ENCODE measurements around the gene CALU. TPM values are rescaled to one million over a fixed set of nuclear protein-coding genes. Genes with fewer than 3 reads are reported as not detected.

CALU gene
- total RNA-seq, 2 donors from 2014 or later: 32.2 to 32.4 TPM

DNA sequence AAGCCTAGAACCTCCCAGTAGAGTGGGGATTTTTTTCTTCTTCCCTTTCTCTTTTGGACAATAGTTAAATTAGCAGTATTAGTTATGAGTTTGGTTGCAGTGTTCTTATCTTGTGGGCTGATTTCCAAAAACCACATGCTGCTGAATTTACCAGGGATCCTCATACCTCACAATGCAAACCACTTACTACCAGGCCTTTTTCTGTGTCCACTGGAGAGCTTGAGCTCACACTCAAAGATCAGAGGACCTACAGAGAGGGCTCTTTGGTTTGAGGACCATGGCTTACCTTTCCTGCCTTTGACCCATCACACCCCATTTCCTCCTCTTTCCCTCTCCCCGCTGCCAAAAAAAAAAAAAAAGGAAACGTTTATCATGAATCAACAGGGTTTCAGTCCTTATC lies 31.1 kb downstream of the CALU start:
- peaks cover 0 to 21% of the 10 kb centered on the region in 2 donors for H3K36me3 Mint-ChIP-seq (ENCODE audit: insufficient read depth in 2 of 2)
- H3K4me3 Mint-ChIP-seq: no peak overlapping the region
- H3K27me3 Mint-ChIP-seq (ENCODE audit: low read depth): no peaks in the 10 kb centered on the region
- no peaks in the 10 kb centered on the region for H3K4me1 Mint-ChIP-seq (ENCODE audit: low read depth)
- no peak for DNase-seq
- H3K9me3 Mint-ChIP-seq: no peaks in the 10 kb centered on the region
- no peak overlapping the region for H3K27ac Mint-ChIP-seq
- ATAC-seq (replicated peaks in 1 of 2): no peak

DNA sequence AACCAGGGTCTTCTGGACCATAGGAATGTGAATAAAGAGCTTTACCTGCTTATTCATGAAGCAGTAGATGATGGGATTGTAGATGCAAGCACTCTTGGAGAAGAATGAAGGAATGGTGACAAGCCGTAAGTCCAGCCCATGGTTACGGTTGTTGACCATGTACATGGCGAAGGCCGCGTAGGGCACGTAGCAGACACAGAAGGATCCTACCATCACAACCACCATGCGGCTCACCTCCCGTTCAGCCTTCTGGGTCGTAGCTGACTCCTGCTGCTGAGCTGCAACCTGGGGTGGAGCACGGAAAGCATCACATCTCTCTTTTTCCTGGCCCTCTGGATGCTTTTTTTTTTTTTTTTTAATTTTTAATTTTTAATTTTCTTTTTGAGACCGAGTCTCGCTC lies 34.4 kb downstream of the CALU start:
- H3K9me3 Mint-ChIP-seq: peaks cover 4 to 7% of the 10 kb centered on the region in 2 donors
- peaks cover 5% of the 10 kb centered on the region for H3K4me1 Mint-ChIP-seq (ENCODE audit: low read depth)
- peak overlapping the region; percentile 26 for H3K27ac Mint-ChIP-seq
- no peak for ATAC-seq (replicated peaks in 1 of 2)
- H3K27me3 Mint-ChIP-seq (ENCODE audit: low read depth): no peaks in the 10 kb centered on the region
- no peak overlapping the region for H3K4me3 Mint-ChIP-seq
- DNase-seq: no peak
- H3K36me3 Mint-ChIP-seq (ENCODE audit: insufficient read depth in 2 of 2): peaks cover 7 to 30% of the 10 kb centered on the region in 2 donors

DNA sequence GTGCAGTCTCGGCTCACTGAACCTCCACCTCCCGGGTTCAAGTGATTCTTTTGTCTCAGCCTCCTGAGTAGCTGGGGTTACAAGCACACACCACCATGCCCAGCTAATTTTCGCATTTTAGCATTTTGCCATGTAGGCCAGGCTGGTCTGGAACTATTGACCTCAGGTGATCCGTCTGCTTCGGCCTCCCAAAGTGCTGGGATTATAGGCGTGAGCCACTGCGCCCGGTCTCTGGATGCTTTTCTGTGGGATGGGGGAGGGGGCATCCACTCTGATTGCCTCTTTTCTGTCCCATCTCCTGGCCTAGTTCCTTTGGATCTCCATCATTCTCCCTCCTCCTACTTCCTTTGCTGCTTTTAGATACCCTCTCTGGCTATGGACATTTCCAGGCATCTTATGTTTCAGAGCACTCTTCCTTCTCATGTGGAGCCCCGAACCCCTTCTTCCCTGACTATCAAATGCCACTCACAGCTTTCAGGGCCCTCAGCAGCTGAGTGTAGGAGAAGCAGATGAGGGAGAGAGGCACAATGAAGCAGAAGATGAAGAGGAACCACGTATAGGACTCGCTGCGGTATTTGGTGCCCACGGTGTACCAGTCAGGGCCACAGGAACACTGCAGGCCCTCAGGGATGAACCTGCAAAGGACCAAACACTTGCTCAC lies 35.0 kb downstream of the CALU start:
- Mint-ChIP-seq H3K27ac (no peak overlapping the region), H3K36me3 (ENCODE audit: insufficient read depth in 2 of 2) (peaks cover 7 to 27% of the 10 kb centered on the region in 2 donors), H3K4me3 (no peak overlapping the region), H3K9me3 (peaks cover 4 to 7% of the 10 kb centered on the region in 2 donors), H3K27me3 (ENCODE audit: low read depth) (no peaks in the 10 kb centered on the region), H3K4me1 (ENCODE audit: low read depth) (peaks cover 5% of the 10 kb centered on the region)
- ATAC-seq (replicated peaks in 1 of 2) (no peak), DNase-seq (no peak)

DNA sequence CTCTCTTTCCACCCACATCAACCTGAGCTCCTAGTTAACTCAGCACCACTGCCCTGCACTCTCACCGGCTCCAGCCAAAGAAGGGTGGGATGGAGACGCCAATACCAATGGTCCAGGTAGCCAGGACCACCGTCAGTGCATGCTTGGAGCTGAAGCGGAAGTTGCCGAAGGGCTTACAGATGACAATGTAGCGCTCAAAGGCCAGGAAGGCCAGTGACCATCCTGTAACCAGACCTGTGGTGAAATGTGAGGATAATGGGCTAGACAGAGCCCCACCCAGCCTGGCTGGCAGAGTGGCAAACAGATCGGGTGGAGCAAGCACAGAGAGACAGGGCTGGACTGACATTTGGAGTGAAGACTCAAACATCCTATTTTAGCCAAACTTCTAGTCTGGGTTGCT lies 35.8 kb downstream of the CALU start:
- H3K4me1 Mint-ChIP-seq (ENCODE audit: low read depth): peaks cover 5% of the 10 kb centered on the region
- no peak for DNase-seq
- no peaks in the 10 kb centered on the region for H3K27me3 Mint-ChIP-seq (ENCODE audit: low read depth)
- no peak overlapping the region for H3K4me3 Mint-ChIP-seq
- H3K27ac Mint-ChIP-seq: no peak overlapping the region
- ATAC-seq (replicated peaks in 1 of 2): no peak
- H3K36me3 Mint-ChIP-seq (ENCODE audit: insufficient read depth in 2 of 2): peaks cover 7 to 20% of the 10 kb centered on the region in 2 donors
- peaks cover 4 to 7% of the 10 kb centered on the region in 2 donors for H3K9me3 Mint-ChIP-seq

DNA sequence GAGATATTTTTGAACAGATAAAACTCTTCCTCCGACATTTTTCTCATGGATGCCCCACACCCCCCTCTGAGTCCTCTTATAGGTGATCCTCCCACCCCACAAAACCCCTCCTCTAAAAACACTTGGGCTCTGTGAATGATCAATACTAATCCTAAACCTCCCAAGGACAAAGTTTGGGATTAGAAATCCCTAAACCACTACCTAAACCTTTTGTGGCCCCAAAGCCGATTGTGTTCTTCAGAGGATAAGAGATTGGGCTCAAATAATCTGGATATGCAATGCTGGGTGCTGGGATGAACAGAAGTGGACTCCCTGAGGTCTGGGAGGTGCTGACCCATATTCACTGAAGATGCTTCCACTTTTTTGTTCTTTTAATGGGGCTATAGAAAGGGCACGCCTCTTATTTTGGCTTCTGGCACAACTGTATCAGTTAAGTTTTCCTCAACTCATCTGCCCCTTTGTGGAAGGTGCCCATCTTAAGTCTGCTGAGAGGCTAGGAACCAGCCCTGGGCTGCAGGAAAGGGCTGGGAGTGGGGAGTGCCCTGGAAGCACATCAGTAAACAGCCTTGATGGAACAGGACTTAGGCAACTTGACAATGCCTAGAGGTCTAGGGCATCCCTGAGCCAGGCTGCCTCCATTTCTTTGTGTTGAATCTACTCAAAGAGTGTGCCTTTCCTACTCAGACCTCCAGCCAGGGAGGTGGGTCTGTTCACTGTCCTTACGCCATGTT lies 36.8 kb downstream of the CALU start, which contains the start of gene OPN1SW:
OPN1SW (minus strand) TSS at position 51 of the 731 bp plus-strand sequence; CDS start at position 38, 13 bp downstream.
- peaks cover 5% of the 10 kb centered on the region for H3K4me1 Mint-ChIP-seq (ENCODE audit: low read depth)
- no peak within 1 kb of the TSS for H3K4me3 Mint-ChIP-seq
- H3K27ac Mint-ChIP-seq: no peak within 1 kb of the TSS
- no peaks in the 10 kb centered on the region for H3K27me3 Mint-ChIP-seq (ENCODE audit: low read depth)
- H3K36me3 Mint-ChIP-seq (ENCODE audit: insufficient read depth in 2 of 2): peaks cover 7 to 20% of the 10 kb centered on the region in 2 donors
- H3K9me3 Mint-ChIP-seq: peaks cover 4 to 7% of the 10 kb centered on the region in 2 donors
- DNase-seq (no peak), ATAC-seq (replicated peaks in 1 of 2) (no peak)

DNA sequence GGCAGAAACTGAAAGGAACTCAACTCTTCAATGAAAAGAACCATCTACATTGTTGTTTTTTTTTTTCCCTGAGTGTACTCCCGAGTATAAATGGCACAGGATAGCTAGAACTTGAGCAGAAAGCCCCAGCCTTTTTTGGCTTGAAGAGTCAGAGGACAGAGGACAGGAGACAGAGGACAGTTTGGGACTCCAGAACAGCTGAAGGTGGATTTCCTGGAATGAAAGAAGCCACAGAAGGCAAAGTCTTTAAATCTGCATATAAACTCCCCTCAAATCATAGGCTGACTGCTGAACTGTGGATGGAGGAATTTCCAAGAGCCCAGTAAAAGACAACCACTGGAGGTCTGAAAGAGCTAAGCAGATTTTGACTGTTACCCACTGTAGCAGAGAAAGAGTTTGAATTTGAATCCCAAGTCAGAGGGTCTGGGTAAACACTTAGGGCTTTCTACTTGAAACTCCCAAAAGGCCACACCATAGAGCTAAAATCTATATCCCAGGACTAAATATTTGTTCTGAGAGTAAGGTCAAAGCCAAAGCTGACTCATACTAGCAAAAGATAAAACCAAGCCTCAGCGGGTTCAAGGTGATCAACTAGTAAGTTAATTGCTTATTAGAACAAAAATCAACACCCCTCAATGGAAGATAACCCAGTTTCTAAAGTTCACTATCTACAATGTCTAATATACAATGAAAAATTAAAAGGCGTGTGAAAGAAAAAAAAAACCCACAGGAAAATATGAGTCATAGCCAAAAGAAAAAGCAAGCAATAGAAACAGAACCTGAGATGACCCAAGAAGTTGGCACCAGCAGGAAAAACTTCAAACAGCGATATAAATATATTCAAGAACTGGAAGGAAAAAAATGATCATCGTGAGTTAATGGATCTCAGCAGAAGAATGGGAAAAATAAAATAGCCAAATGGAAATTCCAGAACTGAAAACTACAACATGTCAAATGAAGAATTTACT lies 38.3 kb downstream of the CALU start:
- Mint-ChIP-seq H3K36me3 (ENCODE audit: insufficient read depth in 2 of 2) (peaks cover 7 to 14% of the 10 kb centered on the region in 2 donors), H3K4me1 (ENCODE audit: low read depth) (peaks cover 5% of the 10 kb centered on the region), H3K27me3 (ENCODE audit: low read depth) (no peaks in the 10 kb centered on the region), H3K9me3 (peaks cover 4 to 7% of the 10 kb centered on the region in 2 donors), H3K27ac (peak overlapping the region; percentile 95), H3K4me3 (peak overlapping the region in 1 of 2 donors; percentile 22)
- ATAC-seq (replicated peaks in 1 of 2) (peak in 1 of 2 donors; percentile 57), DNase-seq (no peak)

DNA sequence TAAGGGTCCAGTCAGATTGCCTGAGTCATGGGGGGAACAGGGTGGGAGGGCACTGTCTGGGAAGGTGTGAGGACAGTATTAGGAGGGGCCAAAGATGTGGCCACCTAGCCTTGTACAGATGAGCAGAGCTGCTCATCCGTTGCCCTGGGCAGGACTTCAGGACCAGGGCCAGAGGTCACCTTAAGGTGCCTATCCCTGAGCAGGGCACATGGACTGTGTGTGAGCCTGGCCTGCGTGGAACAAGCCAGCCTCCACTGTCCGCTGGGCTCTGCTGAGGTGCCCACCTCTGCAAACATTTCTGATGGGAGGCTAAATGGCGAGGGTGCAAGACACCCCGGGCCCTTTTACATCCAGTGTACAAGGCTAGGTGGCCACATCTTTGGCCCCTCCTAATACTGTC lies 39.8 kb downstream of the CALU start:
- peaks cover 4 to 7% of the 10 kb centered on the region in 2 donors for H3K9me3 Mint-ChIP-seq
- H3K4me3 Mint-ChIP-seq: no peak overlapping the region
- H3K27me3 Mint-ChIP-seq (ENCODE audit: low read depth): no peaks in the 10 kb centered on the region
- no peak overlapping the region for H3K27ac Mint-ChIP-seq
- H3K36me3 Mint-ChIP-seq (ENCODE audit: insufficient read depth in 2 of 2): peaks cover 7 to 13% of the 10 kb centered on the region in 2 donors
- no peak for DNase-seq
- peaks cover 5% of the 10 kb centered on the region for H3K4me1 Mint-ChIP-seq (ENCODE audit: low read depth)
- ATAC-seq (replicated peaks in 1 of 2): no peak

DNA sequence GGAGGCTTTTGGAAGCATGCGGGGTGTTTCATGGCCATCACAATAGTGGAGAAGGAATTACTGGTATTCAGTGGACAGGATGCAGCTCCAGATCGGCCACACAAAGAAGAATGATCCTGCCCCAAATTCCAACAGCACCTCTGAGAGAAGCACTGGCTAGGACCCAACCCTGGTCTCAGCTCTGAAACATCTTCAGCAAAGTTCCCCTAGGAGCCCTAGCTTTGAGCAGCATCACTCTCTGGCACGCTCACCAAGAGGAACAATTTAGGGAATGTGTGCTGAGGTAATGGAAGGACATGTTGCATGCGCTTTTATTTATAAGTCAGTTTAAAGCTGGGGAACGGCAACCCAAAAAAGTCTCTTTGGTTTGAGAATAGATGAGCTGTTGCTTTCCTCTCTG lies 42.0 kb downstream of the CALU start:
- no peak for DNase-seq
- H3K36me3 Mint-ChIP-seq (ENCODE audit: insufficient read depth in 2 of 2): peaks cover 7 to 10% of the 10 kb centered on the region in 2 donors
- no peak overlapping the region for H3K27ac Mint-ChIP-seq
- H3K9me3 Mint-ChIP-seq: peaks cover 4 to 7% of the 10 kb centered on the region in 2 donors
- ATAC-seq (replicated peaks in 1 of 2): no peak
- no peaks in the 10 kb centered on the region for H3K27me3 Mint-ChIP-seq (ENCODE audit: low read depth)
- H3K4me3 Mint-ChIP-seq: no peak overlapping the region
- peaks cover 5% of the 10 kb centered on the region for H3K4me1 Mint-ChIP-seq (ENCODE audit: low read depth)

DNA sequence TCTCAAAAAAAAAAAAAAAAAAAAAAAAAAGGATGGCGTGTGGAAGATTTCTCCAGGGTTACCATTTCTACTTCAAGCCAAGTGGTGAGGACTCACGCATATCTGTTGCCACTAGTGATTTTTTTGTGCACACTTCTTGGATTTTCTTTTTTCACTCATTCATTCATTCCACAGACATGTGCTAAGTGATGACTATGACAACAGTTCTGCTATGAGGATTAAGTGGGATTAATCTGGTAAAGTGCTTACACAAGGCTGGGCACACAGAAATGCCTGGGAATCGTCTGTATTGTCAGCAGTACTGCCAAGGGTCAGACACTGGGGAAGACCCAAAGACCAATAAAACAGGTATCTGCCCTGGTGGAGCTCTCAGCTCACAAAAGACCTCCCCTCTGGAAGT lies 42.7 kb downstream of the CALU start:
- Mint-ChIP-seq H3K27me3 (ENCODE audit: low read depth) (no peaks in the 10 kb centered on the region), H3K4me3 (no peak overlapping the region), H3K27ac (no peak overlapping the region), H3K9me3 (peaks cover 4 to 5% of the 10 kb centered on the region in 2 donors), H3K36me3 (ENCODE audit: insufficient read depth in 2 of 2) (peaks cover 7 to 10% of the 10 kb centered on the region in 2 donors), H3K4me1 (ENCODE audit: low read depth) (peaks cover 5% of the 10 kb centered on the region)
- ATAC-seq (replicated peaks in 1 of 2) (no peak), DNase-seq (no peak)

DNA sequence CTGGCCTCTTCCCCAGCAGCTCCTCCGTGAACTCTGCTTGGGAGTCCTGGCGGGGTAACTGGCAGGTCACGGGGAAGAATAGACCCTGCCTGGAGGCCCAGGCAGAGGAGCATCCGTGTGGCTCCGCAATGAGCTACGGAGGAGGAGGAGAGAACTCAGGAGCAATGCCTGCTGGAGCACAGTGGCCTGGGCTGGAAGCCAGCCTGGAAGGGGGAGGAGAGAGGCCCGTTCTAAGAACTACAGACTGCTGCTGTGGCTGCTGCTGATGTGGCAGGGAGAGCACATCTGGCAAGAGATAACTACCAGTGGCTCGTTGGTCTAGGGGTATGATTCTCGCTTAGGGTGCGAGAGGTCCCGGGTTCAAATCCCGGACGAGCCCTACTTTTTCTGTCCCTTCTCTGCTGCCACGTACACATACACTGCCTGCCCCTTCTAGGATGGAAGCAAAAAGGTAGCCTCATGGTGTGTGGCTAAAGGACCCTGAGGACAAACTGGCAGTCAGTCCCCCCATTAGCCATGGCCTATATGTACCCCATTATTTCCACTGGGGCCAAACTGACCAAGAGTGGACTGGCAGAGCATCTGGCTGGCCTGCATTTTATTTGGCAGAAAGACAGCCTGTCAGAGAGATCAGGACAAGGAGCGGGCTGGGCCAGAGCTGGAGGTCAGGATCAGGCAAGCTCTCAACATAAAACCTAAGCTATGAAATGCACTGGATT lies 44.1 kb downstream of the CALU start:
- Mint-ChIP-seq H3K4me3 (no peak overlapping the region), H3K4me1 (ENCODE audit: low read depth) (no peaks in the 10 kb centered on the region), H3K36me3 (ENCODE audit: insufficient read depth in 2 of 2) (no peaks in the 10 kb centered on the region), H3K27me3 (ENCODE audit: low read depth) (peaks cover 1% of the 10 kb centered on the region), H3K9me3 (no peaks in the 10 kb centered on the region), H3K27ac (no peak overlapping the region)
- ATAC-seq (replicated peaks in 1 of 2) (peak in 1 of 2 donors; percentile 37), DNase-seq (no peak)

DNA sequence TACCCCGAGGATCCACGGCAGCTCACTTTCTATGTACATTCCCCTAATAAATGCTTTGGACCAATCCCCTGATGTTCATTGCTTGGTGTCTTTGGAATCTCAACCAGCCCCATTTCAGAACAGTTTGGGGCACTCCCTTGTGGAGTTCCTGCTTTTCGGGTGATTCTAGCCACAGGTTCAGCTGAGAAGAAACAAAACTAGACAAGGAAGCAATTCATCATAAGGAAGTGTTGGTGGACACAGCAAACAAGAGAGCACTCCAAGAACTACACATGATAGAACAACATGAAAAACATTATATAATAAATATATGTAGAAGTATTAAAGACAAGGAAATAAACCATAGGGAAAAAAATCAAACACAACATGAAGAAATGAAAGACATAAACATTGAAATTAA lies 46.6 kb downstream of the CALU start:
- H3K4me1 Mint-ChIP-seq (ENCODE audit: low read depth): peaks cover 4% of the 10 kb centered on the region
- peaks cover 24% of the 10 kb centered on the region for H3K27me3 Mint-ChIP-seq (ENCODE audit: low read depth)
- H3K9me3 Mint-ChIP-seq: no peaks in the 10 kb centered on the region
- no peak overlapping the region for H3K27ac Mint-ChIP-seq
- no peaks in the 10 kb centered on the region for H3K36me3 Mint-ChIP-seq (ENCODE audit: insufficient read depth in 2 of 2)
- ATAC-seq (replicated peaks in 1 of 2) (no peak), DNase-seq (no peak)
- H3K4me3 Mint-ChIP-seq: no peak overlapping the region

Measured in activated T-cell treated with anti-CD3 and anti-CD28 coated beads, Interleukin-2, amount 50 U/mL, for 72 hours (primary cell).